HL-60/S4 treated with phorbol 12-myristate 13-acetate at 8.2 ng/mL for 4 days and 3 days (cell line): Measurements from ENCODE around the gene CRYBA1.

Source experiments
- in situ Hi-C: fragments of 300-500 bp; cut with MboI; formaldehyde crosslinking; loops from 2 replicates; pipeline ENCODE4 v1.15.0; 2022; ENCODE audit warnings: low sequenced_read_pairs

CRYBA1 gene

DNA sequence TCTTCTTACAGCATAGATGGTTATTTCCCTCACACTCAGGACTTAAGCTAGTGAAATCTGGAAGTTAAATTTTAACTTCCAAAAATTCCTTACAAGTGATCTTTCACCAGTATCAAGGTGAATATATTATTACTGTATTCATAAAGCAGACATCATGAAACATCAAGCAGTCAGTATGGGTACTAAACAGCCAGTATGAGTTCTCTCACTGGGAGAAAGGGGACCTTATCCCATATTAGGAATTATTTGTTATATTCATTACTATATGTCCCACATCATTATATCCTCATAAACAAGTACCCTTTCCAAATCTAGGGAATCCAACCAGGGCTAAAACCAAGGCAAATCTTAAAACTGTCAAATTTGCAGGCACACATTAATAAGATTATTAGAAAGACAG is 32.0 kb downstream of the CRYBA1 start:
- in situ Hi-C loops = no loop called here

DNA sequence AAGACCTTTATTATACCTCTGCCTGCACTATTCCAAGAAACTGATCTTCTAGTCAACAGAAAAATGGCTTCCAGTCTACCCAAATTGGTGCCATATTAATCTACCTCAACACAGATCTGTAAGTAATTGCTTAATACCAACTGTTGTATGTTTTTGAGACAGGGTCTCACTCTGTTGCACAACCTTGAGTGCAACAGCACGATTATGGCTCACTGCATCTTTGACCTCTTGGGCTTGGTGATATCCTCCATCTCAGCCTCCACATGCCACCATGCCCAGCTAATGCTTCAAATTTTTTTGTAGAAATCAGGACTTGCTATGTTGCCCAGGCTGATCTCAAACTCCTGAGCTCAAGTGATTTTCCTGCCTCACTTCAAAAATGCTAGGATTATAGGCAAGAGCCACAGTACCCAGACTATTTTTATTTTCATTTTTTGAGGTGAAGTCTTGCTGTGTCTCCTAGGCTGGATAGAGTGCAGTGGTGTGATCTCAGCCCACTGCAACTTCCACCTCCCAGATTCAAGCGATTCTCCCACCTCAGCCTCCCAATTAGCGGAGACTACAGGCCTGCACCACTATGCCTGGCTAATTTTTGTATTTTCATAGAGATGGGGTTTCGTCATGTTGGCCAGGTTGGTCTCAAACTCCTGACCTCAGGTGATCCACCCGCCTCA is 32.9 kb downstream of the CRYBA1 start:
- in situ Hi-C loops = no loop called here

DNA sequence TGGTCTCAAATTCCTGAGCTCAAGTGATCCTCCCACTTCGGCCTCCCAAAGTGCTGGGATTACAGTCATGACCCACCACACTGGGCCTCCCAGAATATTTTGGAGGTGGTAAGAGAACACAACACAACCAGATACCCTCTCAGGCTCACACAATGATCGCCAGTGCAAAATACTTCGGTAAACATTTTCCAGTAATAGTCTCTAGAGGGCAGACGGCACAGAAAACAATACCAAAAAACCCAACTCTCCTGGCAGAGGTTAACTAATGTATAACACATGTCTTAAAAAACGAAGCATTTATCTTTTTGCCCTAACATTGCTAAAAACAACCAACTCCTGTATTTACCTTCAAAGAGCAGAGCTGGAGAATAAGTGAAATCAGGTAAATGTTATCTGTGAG is 36.8 kb downstream of the CRYBA1 start:
- in situ Hi-C loops = no loop called here

DNA sequence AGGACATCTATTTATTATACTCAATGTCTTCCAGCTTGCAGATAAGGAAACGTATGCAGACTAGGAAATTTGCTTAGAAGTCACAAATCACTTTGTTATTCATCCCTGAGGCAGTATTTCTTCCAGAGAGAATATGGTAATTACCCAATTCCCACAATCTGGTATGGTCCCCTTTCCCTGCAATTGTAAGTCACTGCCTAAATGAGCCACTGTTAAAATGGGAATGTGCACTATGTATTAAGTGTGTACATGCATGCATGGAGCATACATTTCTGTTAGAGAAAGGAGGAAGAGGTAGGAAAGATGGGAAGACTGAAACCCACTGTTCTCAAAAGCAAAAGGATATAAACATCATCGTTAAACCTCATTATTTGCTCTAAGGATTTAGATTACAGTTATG is 37.3 kb downstream of the CRYBA1 start:
- in situ Hi-C loops = no loop called here

DNA sequence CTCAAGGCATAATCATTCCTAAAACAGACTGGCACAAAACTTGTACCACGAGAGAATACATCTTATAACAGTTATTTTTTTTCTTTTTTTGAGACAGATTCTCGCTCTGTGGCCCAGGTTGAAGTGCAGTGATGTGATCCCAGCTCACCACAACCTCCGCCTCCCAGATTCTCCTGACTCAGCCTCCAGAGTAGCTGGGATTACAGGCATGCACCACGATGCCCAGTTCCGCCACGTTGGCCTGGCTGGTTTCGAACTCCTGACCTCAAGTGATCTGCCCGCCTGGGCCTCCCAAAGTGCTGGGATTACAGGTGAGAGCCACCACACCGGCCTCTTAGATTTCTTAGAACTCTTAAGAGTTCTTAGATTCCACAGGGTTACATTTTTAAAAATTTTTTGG is 43.2 kb downstream of the CRYBA1 start:
- in situ Hi-C loops = no loop called here

DNA sequence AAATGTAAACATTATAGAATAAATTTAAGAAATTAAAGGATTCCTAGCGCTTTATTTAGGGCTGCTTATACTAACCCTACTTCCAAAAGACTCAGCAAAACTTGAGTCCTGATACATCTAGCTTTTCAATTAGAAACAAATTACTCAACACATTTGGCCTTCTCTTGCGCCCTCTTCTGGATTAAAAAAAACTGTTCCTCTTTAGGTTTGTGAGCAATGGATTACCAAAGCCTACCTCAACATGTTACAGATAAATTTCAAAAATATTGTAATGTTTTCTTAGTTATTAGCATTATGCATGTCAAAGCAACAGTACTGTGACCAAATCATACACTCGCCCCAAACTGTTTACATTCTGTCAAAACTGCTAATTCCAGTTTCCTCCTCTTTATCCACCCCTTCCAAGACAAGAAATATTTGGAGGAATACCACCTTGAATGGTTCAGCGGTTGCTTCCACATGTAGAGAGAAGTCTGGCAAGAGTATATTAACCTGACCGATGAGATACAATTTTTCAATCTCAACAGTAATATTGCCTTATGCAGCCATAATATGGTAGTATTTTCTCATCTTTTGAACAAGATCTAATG is 44.6 kb downstream of the CRYBA1 start:
- in situ Hi-C loops = no loop called here

DNA sequence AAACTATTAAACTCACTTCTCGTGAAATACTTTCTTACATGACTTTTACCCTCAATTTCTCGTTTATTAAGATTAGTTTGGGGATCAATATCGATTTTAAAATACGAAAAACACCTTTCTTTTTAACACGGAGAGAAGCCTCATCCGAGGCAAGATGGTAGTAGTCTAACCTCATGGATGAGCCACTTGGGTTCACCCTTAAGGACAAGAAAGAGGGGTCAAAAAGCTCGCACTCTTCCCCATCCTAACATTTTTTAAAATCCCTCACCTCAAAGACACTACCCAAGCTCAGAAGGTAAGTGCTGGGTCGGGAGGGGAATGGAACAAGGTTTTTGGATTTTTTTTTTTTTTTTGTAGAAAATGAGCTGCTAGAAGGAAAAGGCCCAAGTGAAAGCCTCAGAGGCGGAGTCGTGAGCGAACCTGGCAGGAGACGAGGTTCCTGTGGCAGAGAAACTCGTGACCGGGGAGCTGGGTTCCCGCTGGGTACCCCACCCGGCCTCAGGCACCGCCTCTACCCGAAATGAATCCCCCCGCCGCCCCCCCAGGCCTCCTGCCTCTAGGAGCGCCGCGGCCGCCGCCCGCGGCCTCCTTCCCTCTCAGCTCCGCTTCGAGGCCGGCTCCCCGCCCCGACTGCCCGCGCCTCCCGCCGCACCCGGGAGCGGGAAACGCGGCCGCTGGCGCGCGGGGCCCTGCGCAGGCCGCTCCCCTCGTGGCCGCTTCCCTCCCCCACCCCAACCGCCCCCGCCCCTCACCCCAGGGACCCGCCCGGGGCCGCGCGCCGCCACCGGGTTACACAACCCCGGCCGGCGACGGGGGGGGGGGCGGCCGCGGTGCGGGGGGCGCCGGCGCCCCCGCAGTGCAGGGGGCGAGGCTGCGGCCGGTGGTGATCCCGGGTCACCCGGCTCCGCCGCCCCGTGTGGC is 45.7 kb downstream of the CRYBA1 start:
- in situ Hi-C loops = no loop called here

DNA sequence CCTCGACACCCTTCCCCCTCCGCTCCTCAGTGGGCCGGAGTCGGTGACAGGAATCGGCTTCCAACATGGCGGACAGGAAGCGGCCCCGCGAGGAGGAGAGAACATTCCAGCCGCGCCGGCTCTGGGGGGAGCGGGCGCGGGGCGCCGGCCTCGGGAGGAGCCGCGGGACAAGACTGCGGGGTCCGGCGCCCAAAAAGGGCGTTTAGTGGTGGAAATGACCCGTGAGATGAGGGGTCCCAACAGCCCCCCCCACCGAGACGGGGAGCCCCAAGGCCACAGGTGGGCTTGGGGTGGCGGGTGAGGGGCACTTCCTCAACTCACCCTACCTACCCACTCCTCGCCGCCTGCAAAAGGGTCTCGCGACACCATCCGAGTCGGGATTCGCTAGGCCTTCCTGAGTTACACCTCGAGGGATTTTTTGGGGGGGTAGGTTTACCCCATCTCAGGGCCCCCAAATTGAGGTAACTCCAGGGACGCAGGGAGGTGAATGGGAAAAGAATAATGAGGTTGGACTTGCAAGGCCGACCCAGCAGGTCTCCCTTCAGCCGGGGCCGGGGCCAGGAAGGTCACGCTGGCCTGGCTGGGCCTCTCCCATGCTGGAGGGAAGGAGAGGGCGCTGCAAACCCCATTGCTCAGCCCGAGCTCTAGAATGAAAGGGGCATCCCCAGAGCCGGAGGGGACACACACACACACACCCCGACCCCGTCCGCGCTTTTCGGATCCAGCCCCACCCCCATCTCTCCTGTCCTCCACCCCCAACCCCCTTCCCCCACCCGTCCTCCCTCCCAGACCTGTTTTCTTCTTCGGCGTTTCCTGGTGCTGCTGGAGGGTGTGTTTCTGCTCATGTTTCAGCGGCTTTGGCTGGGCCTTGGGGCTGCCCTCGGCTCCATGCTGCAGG is 46.6 kb downstream of the CRYBA1 start:
- in situ Hi-C loops = no loop called here

DNA sequence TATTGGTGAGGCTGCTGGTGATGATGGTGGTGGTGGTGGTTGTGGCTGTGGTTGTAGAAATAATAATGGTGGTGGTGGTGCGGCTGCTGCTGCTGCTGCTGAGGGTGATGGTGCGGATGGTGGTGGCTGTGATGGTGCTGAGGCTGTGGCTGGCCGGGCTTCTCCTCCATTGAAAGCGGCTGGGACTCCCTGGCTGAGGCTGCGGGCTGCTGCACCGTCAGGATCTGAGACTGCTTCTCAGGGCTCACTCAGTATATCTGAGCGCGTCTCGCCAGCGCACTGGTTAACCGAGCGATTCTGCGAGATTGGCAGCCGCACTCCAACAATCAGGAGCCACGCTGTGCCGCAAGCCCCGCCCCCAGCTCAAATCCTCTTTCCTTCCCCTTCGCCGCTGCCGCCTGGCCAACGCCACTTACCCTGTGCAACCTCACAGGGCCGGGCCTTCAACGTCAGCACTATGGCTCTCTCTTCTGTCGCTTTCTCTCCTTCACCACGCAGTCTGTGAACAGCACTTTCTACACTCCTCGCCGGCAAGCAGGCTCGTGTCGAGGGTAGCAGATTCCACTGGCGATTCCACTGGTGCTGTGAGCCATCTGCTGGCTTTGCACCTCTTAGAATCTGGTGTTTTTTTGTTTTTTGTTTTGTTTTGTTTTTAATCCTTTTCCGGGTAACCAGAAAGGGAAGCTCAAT is 47.4 kb downstream of the CRYBA1 start, which contains the start of gene NUFIP2:
TSS of gene NUFIP2 (minus strand) at position 259 of the 690 bp plus-strand sequence. CDS start at position 170, 89 bp downstream.
- in situ Hi-C loops = no loop called here

DNA sequence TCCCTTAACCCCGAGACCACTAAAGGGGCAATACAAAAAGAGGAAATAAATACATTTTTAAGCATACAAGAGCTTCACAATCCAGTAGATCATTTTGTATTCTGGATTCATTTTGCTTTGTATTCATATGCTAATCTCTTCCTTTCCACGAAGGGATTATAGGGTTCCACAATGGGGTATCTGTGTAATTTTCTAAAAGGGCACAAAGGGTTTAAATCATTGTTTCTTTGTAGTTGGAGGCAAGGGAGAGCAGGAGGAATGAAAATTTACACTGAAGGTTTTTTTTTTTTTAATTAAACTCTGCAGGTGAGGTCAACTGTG is 47.9 kb downstream of the CRYBA1 start:
- in situ Hi-C loops = no loop called here

DNA sequence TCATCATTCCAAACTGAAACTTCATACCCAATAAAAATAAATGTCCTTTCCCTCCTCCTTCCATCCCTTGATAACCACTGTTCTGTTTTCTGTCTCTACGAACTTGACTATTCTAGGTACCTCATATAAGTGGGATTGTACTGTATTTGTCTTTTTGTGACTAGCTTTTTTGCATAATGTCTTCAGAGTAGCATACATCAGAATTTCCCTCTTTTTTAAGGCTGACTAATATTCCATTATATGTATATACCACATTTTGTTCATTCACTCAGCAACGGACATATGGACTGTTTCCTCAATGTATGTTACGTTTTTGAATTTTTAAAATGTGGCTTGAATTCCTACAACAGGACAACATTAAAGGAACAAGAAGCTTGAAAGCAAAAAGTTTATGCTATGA is 48.8 kb downstream of the CRYBA1 start:
- in situ Hi-C loops = no loop called here

DNA sequence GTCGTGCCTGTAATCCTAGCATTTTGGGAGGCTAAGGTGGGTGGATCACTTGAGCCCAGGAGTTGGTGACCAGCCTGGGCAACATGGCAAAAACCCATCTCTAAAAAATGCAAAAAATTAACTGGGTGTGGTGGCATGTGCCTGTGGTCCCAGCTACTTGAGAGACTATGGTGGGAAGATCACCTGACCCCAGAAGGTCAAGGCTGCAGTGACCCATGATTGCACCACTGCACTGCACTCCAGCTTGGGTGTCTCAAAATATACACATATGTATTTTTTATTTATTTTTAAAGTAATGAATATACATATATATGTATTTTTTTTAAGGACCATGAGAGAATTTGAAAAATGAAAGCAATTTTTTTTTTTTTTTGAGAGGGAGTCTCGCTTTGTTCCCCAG is 52.4 kb downstream of the CRYBA1 start:
- in situ Hi-C loops = no loop called here

DNA sequence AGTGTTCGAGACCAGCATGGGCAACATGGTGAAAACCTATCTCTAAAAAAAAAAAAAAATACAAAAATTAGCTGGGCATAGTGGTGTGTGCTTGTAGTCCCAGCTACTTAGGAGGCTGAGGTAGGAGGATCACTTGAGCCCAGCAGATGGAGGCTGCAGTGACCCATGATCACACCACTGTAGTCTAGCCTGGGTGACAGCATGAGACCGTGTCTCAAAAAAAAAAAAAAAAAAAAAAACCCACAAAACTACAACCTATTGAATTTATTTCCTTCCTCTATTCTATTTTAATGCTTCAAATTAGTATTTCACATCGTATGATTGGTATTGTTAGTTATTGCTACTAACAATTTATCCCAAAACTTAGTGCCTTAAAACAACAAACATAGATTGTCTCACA is 56.7 kb downstream of the CRYBA1 start:
- in situ Hi-C loops = no loop called here
